Amniotic stem cell (primary cell): ENCODE measurements around the gene F7.
"Not testable (repeated sequence)": the region's sequence is repeated elsewhere in the genome, so short reads cannot be mapped to it uniquely, and the experiment has no call there.

ENCODE experiments used
- DNase-seq: peaks from one replicate; lab custom pipeline; 2025; lab: John Stamatoyannopoulos, UW

Gene F7

GRCh38 chr13:113153810-113154748 is 48.5 kb downstream of the F7 start:
- DNase-seq, result peak; percentile 18

- DNase-seq, result no peak
These were observed 49.6 kb downstream of the F7 start for GRCh38 chr13:113155201-113155600.

DNA sequence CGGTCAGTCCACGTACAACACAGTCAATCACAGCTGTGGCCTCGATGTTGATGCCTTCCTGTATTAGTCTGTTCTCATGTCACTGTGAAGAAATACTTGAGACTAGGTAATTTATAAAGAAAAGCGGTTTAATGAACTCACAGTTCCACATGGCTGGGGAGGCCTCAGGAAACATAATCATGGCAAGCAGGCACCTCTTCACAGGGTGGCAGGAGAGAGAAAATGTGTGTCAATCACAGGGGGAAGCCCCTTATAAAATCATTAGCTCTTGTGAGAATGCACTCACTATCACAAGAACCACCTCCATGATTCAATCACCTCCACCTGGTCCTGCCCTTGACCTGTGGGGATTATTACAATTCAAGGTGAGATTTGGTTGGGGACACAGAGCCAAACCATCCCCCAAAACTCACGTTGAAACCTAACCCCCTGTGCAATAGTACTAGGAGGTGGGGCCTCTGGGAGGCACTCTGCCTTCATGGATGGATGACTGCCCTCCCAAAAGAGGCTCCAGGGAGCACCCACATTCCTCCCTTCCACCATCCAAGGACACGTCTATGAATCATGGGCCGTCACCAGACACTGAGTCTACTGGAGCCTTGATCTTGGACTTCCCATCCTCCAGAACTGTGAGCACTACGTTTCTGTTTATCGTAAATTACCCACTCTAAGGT is 50.5 kb downstream of the F7 start:
- DNase-seq, result no peak

- DNase-seq, result no peak
These were observed 51.8 kb downstream of the F7 start for GRCh38 chr13:113157206-113157928.

GRCh38 chr13:113157929-113158747 is 52.5 kb downstream of the F7 start, which contains the start of gene PROZ:
Gene PROZ, plus strand, starts transcription at chr13:113158648. Its CDS starts 13 bp downstream, at chr13:113158661.
- DNase-seq, result no peak

GRCh38 chr13:113158946-113159345 is 53.4 kb downstream of the F7 start:
- DNase-seq, result no peak

DNA sequence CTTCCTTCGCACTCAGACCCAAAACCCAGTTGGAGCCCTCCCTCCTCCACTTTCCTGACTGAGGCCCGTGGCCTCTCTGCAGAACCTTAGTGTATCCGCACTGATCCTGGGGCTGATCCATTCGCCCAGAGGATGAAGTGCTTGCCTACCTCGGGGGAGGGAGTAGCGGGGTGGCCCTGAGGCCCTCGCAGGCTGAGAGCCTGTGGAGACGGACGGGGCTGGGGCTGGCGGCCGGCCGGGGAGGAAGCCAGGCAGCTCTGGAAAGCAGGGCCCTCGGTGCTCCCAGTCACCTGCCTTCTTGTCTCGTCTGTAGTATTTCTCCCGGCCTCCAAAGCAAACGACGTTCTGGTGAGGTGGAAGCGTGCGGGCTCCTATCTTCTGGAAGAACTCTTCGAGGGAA is 54.1 kb downstream of the F7 start:
- DNase-seq, result no peak

- no peak for DNase-seq
These were observed 55.4 kb downstream of the F7 start for GRCh38 chr13:113160983-113161382.

DNA sequence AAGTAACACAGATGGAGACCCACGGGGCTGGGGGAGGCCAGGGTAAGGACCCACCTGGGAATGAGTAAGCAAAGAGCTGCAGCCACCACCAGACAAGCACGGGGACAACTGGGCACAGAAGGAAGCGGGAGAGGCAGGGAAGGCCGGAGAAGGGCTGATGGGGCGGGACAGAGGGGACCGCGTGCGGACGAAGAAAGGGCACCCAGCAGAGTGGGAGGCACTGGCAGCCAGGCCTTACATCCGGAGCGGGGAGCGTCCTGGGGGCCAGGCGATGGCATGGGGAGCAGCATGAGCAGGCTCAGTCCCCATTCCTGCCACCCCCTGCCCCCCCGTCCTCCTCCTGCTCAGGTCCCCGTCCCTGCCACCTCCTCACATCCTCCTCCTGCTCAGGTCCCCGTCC is 55.8 kb downstream of the F7 start:
- no peak for DNase-seq

DNA sequence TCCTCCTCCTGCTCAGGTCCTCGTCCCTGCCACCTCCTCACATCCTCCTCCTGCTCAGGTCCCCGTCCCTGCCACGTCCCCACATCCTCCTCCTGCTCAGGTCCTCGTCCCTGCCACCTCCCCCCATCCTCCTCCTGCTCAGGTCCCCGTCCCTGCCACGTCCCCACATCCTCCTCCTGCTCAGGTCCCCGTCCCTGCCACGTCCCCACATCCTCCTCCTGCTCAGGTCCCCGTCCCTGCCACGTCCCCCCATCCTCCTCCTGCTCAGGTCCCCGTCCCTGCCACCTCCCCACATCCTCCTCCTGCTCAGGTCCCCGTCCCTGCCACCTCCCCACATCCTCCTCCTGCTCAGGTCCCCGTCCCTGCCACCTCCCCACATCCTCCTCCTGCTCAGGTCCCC is 56.4 kb downstream of the F7 start:
- DNase-seq, result not testable (repeated sequence)

DNA sequence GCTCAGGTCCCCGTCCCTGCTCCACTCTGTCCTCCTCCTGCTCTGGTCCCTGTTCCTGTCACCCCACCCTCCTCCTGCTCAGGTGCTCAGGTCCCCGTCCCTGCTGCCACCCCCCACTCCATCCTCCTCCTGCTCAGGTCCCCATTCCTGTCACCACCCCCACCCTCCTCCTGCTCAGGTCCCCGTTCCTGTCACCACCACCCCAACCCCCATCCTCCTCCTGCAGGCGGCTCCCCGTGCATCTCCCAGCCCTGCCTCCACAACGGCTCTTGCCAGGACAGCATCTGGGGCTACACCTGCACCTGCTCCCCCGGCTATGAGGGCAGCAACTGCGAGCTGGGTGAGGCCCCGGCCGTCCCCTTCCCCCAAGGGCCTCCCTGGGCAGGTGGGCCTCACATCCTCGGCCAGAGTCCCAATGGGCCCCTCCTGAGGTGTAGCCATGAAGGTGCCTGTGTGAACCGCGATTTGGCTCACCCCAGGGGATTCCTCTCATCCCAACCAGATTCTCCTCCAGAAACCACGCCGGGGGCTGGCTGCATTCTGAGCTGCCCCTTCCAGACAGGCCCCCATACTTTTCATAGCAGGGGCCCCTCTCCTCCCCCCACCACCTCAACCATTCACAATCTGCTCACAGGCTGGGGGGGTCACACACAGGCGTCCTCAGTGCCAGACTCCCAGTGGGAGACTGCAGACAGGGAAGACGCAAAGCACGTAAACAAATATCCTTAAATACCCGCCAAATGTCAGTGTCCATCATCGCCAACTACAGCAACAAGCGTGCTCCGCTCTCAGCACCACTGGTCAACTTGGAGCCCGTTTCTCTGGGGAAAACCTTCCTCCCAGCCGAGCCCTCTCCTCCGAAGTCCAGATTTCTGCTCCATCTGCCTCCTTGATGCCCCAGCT is 57.4 kb downstream of the F7 start:
- no peak for DNase-seq

DNA sequence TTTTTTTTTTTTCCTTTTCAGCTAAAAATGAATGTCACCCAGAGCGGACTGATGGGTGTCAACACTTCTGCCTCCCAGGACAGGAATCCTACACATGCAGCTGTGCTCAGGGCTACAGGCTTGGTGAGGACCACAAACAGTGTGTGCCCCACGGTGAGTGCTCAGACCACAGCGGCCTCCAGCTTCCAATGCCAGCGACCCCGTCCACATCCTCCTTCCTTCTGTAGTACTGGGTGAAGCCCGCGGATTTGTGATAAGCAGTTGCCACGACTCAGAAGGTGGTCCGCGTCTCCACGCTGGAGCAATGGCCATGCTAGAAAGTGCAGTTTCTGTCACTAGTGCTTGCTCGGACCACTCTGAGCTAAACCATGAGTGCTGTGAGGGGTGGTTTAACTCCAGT is 58.9 kb downstream of the F7 start:
- DNase-seq, result no peak

DNA sequence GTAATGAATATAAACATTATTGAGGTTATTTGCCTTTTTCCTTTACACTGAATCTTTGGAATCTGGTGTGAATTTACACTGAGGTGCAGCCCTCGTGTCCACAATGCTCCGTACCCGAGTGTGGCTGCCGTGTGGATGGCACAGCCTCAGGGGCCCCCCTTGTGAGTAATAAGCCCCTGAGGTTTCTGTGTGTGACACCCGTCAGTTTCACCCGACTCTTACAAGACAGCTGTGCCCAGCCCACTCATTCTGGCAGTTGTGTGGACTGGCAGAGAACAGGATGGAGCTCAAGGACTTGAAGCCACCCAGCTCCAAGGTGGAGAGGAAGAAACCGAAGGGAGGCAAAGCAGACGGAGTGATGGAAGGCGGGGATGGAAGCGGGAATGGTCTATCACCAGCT is 60.7 kb downstream of the F7 start:
- no peak for DNase-seq

- no peak for DNase-seq
These were observed 61.1 kb downstream of the F7 start for GRCh38 chr13:113166681-113167080.

DNA sequence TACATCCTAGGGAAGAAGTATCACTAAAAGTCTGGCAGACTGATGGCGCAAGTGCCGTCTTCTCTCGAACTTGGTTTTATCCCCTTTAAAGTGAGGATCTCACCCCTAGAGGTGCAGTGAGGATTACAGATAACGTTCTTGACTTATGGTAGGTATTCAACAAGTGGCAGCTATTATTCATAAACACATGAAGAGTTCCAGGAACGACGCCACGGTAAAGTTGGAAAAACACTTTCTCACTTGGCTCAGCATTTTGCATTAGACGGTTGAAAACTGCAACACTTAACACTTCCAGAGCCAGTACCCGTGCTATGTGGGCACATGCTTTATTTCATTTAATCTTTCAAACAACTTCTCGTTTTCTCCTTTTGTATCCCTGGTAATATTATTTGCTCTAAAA is 61.6 kb downstream of the F7 start:
- DNase-seq, result no peak

- DNase-seq, result no peak
These were observed 62.0 kb downstream of the F7 start for GRCh38 chr13:113167575-113167974.

DNA sequence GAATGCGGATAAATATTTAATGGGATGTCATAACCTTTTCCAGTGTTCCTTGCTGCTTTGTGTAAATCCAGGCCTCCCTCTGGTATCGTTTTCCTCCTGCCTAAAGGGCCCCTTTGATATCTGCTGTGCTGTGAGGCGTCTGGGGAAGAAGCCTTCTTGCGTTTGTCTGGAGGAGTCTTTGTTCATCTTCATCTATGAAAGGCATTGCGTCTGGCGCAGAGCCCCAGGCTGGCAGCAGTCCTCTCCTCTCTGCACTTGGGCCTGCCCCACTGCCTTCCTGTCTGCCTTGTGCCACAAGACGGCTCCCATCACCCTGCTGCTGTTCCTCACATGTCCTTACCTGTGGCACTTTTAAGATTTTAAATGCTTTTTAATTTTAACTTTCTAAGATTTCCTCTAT is 62.6 kb downstream of the F7 start:
- no peak for DNase-seq

DNA sequence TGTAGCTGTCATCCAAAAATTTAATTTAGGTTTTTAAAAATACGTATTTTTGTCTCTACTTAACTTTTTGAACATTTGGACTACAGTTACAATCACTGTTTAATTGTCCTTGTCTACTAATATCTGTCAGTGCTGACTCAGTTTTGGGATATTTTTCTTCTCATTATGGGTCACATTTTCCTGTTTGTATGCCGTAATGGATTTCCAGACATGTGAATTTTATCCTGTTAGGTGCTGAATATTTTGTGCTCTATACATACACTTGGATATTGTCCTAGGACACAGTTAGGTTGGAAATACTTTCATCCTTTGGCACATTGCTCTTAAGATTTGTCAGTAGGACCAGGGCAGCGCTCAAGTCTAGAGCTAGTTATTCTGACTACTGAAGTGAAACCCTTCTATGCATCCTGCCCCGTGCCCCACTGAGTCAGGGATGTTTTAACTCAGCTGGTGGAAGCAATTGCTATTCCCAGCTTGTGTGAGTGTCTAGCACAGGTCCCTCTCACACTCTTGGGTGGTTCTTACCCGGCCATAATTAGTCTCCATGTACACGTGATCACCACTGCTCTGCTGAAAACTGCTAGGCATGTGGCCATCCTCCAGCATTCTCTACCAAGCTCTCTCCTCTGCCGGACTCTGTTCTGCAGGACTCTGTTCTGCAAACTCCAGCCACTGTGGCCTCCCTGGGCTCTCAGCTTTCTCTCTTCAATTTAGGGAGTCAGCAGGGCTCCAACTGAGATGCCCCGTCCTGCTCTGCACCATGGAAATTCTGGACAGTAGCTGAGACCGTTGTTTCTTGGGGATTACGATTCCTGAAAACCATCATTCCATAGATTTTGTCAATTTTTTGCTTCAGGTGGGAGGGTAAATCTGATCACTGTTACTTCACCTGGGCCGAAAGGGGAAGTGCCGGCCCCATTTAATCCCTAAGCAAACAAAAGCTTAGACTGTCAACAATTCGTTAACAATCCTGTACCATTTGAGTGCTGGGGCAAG is 64.0 kb downstream of the F7 start:
- DNase-seq, result no peak
